GM23248 (cell line): Measurements from ENCODE around the gene USP53. TPM values are rescaled to one million over a fixed set of nuclear protein-coding genes. Genes with fewer than 3 reads are reported as not detected.

Experiments used
- DNase-seq: peaks from one replicate; pipeline ENCODE4 v3.0.0-alpha.2; 2015
- H2AFZ ChIP-seq: fragments of 200-600 bp; sonication (generic); 2 replicates; pipeline ENCODE4 v1.6.1; 2016; ENCODE audit warnings: antibody characterized with exemption
- H3F3A ChIP-seq: fragments of 200-600 bp; sonication (generic); 2 replicates; pipeline ENCODE4 v1.6.1; 2016; ENCODE audit warnings: mild to moderate bottlenecking, antibody characterized with exemption, mixed run types; ENCODE audit not compliant: insufficient read depth
- H3K27ac ChIP-seq: fragments of 200-600 bp; sonication (generic); 2 replicates; pipeline ENCODE4 v1.5.1; 2016; ENCODE audit warnings: mild to moderate bottlenecking
- H3K27me3 ChIP-seq: fragments of 200-600 bp; sonication (generic); replicated peaks from 2 replicates; pipeline ENCODE4 v1.6.1; 2016; ENCODE audit warnings: mild to moderate bottlenecking; ENCODE audit not compliant: insufficient read depth
- H3K36me3 ChIP-seq: fragments of 200-600 bp; sonication (generic); 2 replicates; pipeline ENCODE4 v1.6.1; 2016; ENCODE audit warnings: low read depth, mild to moderate bottlenecking
- H3K4me1 ChIP-seq: fragments of 200-600 bp; sonication (generic); 2 replicates; pipeline ENCODE4 v1.6.1; 2016; ENCODE audit warnings: mild to moderate bottlenecking; ENCODE audit not compliant: insufficient read depth
- H3K4me2 ChIP-seq: fragments of 200-600 bp; sonication (generic); one replicate; pipeline ENCODE4 v1.6.1; 2016; ENCODE audit warnings: mild to moderate bottlenecking; ENCODE audit not compliant: unreplicated experiment
- H3K4me3 ChIP-seq: fragments of 200-600 bp; sonication (generic); 2 replicates; pipeline ENCODE4 v1.5.1; 2016; ENCODE audit warnings: mild to moderate bottlenecking
- H3K79me2 ChIP-seq: fragments of 200-600 bp; sonication (generic); 2 replicates; pipeline ENCODE4 v1.6.1; 2016; ENCODE audit warnings: mild to moderate bottlenecking; ENCODE audit not compliant: insufficient read depth
- H3K9ac ChIP-seq: fragments of 200-600 bp; sonication (generic); 2 replicates; pipeline ENCODE4 v1.6.1; 2016; ENCODE audit warnings: mild to moderate bottlenecking
- H3K9me2 ChIP-seq: fragments of 200-600 bp; sonication (generic); 2 replicates; pipeline ENCODE4 v1.6.1; 2016; ENCODE audit warnings: mixed run types, mild to moderate bottlenecking, moderate library complexity; ENCODE audit not compliant: insufficient read depth
- H3K9me3 ChIP-seq: fragments of 200-600 bp; sonication (generic); one replicate; pipeline ENCODE4 v1.6.1; 2017; ENCODE audit warnings: low read depth
- H4K20me1 ChIP-seq: fragments of 200-600 bp; sonication (generic); 2 replicates; pipeline ENCODE4 v1.6.0; 2016; ENCODE audit not compliant: insufficient read depth
- EZH2 ChIP-seq: fragments of 200-600 bp; sonication (generic); IDR thresholded peaks from 2 replicates; pipeline ENCODE4 v1.6.1; 2018; ENCODE audit warnings: antibody characterized with exemption, mild to moderate bottlenecking; ENCODE audit not compliant: insufficient read depth, poor library complexity, severe bottlenecking
- EZH2phosphoT487 ChIP-seq: fragments of 200-600 bp; sonication (generic); IDR thresholded peaks from 2 replicates; pipeline ENCODE4 v1.6.1; 2018; ENCODE audit warnings: antibody characterized with exemption, moderate library complexity, mild to moderate bottlenecking, low read depth; ENCODE audit not compliant: insufficient read depth
- WGBS, 2 experiments: methylation state at CpG; one replicate each; pipeline ENCODE4 v1.1.6; 2015 to 2017; ENCODE audit warnings: low lambda C conversion rate in 2 of 2, low coverage in 1 of 2; ENCODE audit errors: missing lambda C conversion rate in 2 of 2; 5-methylcytosine and 5-hydroxymethylcytosine counted together
- in situ Hi-C: fragments of 300-500 bp; cut with MboI; formaldehyde crosslinking; loops from 2 replicates; pipeline ENCODE4 v1.15.0; 2020
- polyA plus RNA-seq: library from polyadenylated mRNA; unstranded; fragments of >200 nt; fragmentation: Nextera tagmentation; extraction: Ambion mirVana; gene quantifications from 2 replicates; pipeline ENCODE4 v1.2.1, GENCODE V29; 2016
- total RNA-seq: library from RNA; depleted of rRNA; stranded (reverse); fragments of >200 nt; shearing (Covaris generic); gene quantifications from 2 replicates; pipeline ENCODE4 v1.2.3, GENCODE V29; 2014

Gene USP53
- total and polyA plus RNA-seq, 2 experiments from 2014 or later, result 26.0 to 42.4 TPM

- no peak for DNase-seq
- Histone ChIP-seq H2AFZ (peak overlapping the region; percentile 19; the same call in 1 of the 2 replicates), H3K4me1 (peaks cover 19% of the 10 kb centered on the region), H3K36me3 (peaks cover 24% of the 10 kb centered on the region), H3K4me2 (peak overlapping the region; percentile 61), H3K4me3 (no peak overlapping the region), H3K27ac (no peak overlapping the region), H3K9ac (no peak overlapping the region), H4K20me1 (no peaks in the 10 kb centered on the region), H3K27me3 (no peaks in the 10 kb centered on the region), H3K9me3 (no peaks in the 10 kb centered on the region), H3K79me2 (peaks cover 95% of the 10 kb centered on the region), H3K9me2 (no peaks in the 10 kb centered on the region), H3F3A (peaks cover 33% of the 10 kb centered on the region; the same call in 1 of the 2 replicates)
- in situ Hi-C loops, result no loop called here
- TF ChIP-seq EZH2phosphoT487 (no peak), EZH2 (no peak)
These were observed 20.7 kb downstream of the USP53 start for GRCh38 chr4:119233191-119233590.

GRCh38 chr4:119233750-119234149 is 21.2 kb downstream of the USP53 start:
- H3K9me2 ChIP-seq, result no peaks in the 10 kb centered on the region
- H3K4me2 ChIP-seq, result peak overlapping the region; percentile 61
- H2AFZ ChIP-seq, result peak overlapping the region; percentile 19; the same call in 1 of the 2 replicates
- no peak overlapping the region for H3K9ac ChIP-seq
- peaks cover 29% of the 10 kb centered on the region for H3K36me3 ChIP-seq
- TF ChIP-seq EZH2, result no peak
- TF ChIP-seq EZH2phosphoT487, result no peak
- H3K9me3 ChIP-seq, result no peaks in the 10 kb centered on the region
- H4K20me1 ChIP-seq, result no peaks in the 10 kb centered on the region
- H3K27ac ChIP-seq, result no peak overlapping the region
- no peaks in the 10 kb centered on the region for H3K27me3 ChIP-seq
- in situ Hi-C loops, result no loop called here
- peaks cover 96% of the 10 kb centered on the region for H3K79me2 ChIP-seq
- H3F3A ChIP-seq, result peaks cover 32% of the 10 kb centered on the region; the same call in 1 of the 2 replicates
- peak; percentile 30 for DNase-seq
- H3K4me1 ChIP-seq, result peaks cover 18% of the 10 kb centered on the region
- WGBS, 2 experiments, result 24 to 26% methylated on average over 3 of the region's 3 CpGs
- H3K4me3 ChIP-seq, result no peak overlapping the region

- TF ChIP-seq EZH2, result no peak
- TF ChIP-seq EZH2phosphoT487, result no peak
- Histone ChIP-seq H3K27me3 (no peaks in the 10 kb centered on the region), H3K9me3 (no peaks in the 10 kb centered on the region), H3K36me3 (peaks cover 49% of the 10 kb centered on the region), H3K79me2 (peaks cover 83% of the 10 kb centered on the region), H3K4me1 (peaks cover 18% of the 10 kb centered on the region), H2AFZ (no peak overlapping the region), H3K9me2 (no peaks in the 10 kb centered on the region), H4K20me1 (no peaks in the 10 kb centered on the region), H3K4me3 (no peak overlapping the region), H3K9ac (no peak overlapping the region), H3F3A (peaks cover 38% of the 10 kb centered on the region; the same call in 1 of the 2 replicates), H3K4me2 (no peak overlapping the region), H3K27ac (no peak overlapping the region)
- in situ Hi-C loops, result no loop called here
- 92 to 95% methylated on average over 9 of the region's 9 CpGs for WGBS, 2 experiments
- no peak for DNase-seq
These were observed 24.7 kb downstream of the USP53 start for GRCh38 chr4:119237201-119237600.

GRCh38 chr4:119237642-119238041 is 25.1 kb downstream of the USP53 start:
- peaks cover 83% of the 10 kb centered on the region for H3K79me2 ChIP-seq

More at GRCh38 chr4:119237642-119238041, 25.1 kb downstream of the USP53 start:
- WGBS, 2 experiments, result 91 to 96% methylated on average over 2 of the region's 2 CpGs
- Histone ChIP-seq H3K9ac (no peak overlapping the region), H3K36me3 (peaks cover 48% of the 10 kb centered on the region), H2AFZ (no peak overlapping the region), H3K4me1 (peaks cover 16% of the 10 kb centered on the region), H3K9me3 (no peaks in the 10 kb centered on the region), H3F3A (peaks cover 34% of the 10 kb centered on the region; the same call in 1 of the 2 replicates), H4K20me1 (no peaks in the 10 kb centered on the region), H3K9me2 (no peaks in the 10 kb centered on the region), H3K27me3 (no peaks in the 10 kb centered on the region), H3K4me3 (no peak overlapping the region), H3K4me2 (no peak overlapping the region), H3K27ac (no peak overlapping the region)
- TF ChIP-seq EZH2phosphoT487 (no peak), EZH2 (no peak)
- in situ Hi-C loops, result no loop called here
- DNase-seq, result no peak
